ENCODE measurements around the gene BTD. TPM values are rescaled to one million over a fixed set of nuclear protein-coding genes. Genes with fewer than 3 reads are reported as not detected.

BTD gene
- polyA plus RNA-seq, 4 donors = 20.6 to 37.6 (median 30.4) TPM

DNA sequence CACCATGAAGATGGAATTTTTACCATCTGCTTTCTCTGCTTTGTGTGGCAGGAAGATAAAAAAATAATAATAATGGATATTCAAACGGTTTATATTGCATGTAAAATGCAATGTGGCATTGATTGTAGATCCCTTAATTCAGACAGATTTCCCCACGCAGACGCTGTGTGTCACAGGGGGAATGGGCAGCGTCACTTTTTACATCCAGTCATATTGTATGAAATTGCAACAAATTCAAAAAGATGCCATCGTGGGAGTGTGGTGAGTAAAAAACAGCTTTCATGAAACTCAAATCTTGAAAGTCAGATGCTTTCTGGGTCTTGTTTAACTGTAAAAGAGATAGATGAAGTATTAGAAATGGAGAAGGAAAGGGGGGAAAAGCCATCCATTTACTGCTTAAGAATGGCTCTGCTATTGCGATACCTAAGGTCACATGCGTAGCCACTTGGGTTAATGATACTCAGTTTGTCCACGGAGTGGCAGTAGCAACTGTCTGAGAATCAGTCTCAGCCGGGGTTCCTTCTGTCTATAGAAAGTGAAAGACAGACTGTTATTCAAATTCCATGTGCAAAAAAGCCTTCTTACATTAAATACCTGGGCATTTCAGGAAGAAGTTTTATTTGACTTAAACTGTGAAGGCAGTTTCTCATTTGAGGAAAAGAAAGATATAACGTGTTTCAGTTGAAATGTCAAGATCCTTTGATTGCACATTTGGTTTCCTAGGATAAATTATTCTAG lies 28.5 kb downstream of the BTD start:
- WGBS, 3 donors = 35 to 42% (median 39%) methylated on average over 10 of the region's 10 CpGs
- no peak overlapping the region for H3K4me3 ChIP-seq (ENCODE audit: low read depth in 1 of 3, low read length in 3 of 3)
- no peak for FAIRE-seq
- H3K4me1 ChIP-seq (ENCODE audit: control insufficient read depth in 3 of 3, insufficient read depth in 2 of 3, low read depth in 1 of 3, low read length in 2 of 3) = peaks cover 0 to 6% (median 2%) of the 10 kb centered on the region in 3 donors
- H3K27ac ChIP-seq (ENCODE audit: low read depth in 1 of 3, low read length in 2 of 3) = no peak overlapping the region
- peak; percentile 84 for DNase-seq
- peaks cover 0 to 3% of the 10 kb centered on the region in 2 donors for H3K9me3 ChIP-seq (ENCODE audit: control insufficient read depth in 2 of 2, insufficient read depth in 1 of 2, low read depth in 1 of 2, low read length in 1 of 2)
- H3K27me3 ChIP-seq (ENCODE audit: control insufficient read depth in 3 of 3, insufficient read depth in 3 of 3, low read length in 3 of 3) = no peaks in the 10 kb centered on the region
- H3K36me3 ChIP-seq (ENCODE audit: control insufficient read depth in 3 of 3, insufficient read depth in 2 of 3, low read depth in 1 of 3, low read length in 3 of 3) = peaks cover 0 to 4% (median 2%) of the 10 kb centered on the region in 3 donors

DNA sequence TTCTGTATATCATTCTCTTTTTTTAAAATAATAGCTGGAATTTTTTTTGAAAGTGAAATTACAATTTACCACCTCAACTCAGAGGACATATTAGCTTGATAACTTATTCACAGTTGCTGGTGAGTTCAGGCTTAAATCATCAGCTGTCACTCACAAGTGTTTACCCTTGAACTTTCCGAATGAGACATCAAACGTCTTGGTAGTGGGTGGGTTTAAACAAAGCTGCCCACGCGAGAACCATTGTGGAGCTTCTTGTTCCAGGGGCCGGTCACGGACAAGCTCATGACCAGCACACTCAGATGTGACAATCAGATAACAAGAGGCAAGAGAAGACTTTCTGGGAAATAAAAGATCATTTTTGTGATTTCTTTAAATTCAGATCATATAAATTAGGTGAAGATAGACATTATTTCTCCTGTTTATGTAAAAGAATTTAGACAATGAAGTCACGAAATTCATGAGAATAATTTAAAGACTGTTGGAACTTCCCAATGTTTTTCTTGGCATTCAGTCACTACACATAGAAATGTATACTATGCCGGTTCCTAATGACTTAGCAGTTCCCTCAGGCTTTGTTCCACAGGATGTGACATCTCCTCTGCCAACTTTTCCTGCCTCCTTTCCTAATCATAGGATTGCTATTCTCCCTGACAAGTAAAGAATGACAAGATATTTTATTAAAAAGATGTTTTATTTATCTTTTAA lies 29.3 kb downstream of the BTD start:
- DNase-seq (no peak), FAIRE-seq (no peak)
- Histone ChIP-seq H3K27me3 (ENCODE audit: control insufficient read depth in 3 of 3, insufficient read depth in 3 of 3, low read length in 3 of 3) (no peaks in the 10 kb centered on the region), H3K27ac (ENCODE audit: low read depth in 1 of 3, low read length in 2 of 3) (no peak overlapping the region), H3K4me3 (ENCODE audit: low read depth in 1 of 3, low read length in 3 of 3) (no peak overlapping the region), H3K9me3 (ENCODE audit: control insufficient read depth in 2 of 2, insufficient read depth in 1 of 2, low read depth in 1 of 2, low read length in 1 of 2) (peaks cover 0 to 2% of the 10 kb centered on the region in 2 donors), H3K4me1 (ENCODE audit: control insufficient read depth in 3 of 3, insufficient read depth in 2 of 3, low read depth in 1 of 3, low read length in 2 of 3) (peaks cover 0 to 6% (median 2%) of the 10 kb centered on the region in 3 donors), H3K36me3 (ENCODE audit: control insufficient read depth in 3 of 3, insufficient read depth in 2 of 3, low read depth in 1 of 3, low read length in 3 of 3) (peaks cover 0 to 4% (median 2%) of the 10 kb centered on the region in 3 donors)
- WGBS, 3 donors = 31 to 43% (median 39%) methylated on average over 8 of the region's 8 CpGs

DNA sequence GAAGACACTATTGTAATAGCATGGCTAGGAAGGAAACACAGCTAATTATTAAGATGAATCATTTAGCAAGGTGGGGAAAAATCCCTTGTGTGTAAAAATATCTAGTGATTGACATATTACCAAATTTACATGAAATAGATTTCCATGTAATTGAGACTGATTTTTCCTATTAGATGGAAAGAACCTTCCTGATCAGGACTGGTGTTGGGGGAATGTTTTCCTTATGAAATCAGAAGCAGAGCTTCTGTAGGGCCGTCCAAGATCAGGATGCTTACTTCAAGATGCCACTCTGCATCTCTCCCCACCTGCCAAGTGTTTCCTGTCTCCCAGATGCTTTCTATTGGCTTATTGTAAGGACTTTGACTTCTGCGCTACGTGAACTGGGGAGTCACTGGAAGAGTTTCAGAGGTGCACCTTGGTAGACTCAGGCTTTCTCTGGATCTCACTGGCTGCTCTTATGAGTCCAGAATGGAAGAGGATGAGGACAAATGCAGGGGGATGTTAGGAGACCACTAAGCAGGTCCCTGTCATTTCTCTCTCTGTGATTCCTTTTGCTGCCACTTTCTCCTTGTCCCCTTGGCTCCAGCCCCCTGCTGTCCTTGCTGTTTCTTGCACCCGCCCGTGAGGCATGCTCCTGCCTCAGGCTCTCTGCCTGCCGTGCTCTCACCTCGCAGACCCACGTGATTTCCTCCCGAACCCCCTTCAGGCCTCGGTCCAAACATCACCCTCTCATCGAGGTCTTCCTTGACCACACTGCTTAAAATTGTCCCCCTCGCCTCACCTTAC lies 30.1 kb downstream of the BTD start:
- H3K36me3 ChIP-seq (ENCODE audit: control insufficient read depth in 3 of 3, insufficient read depth in 2 of 3, low read depth in 1 of 3, low read length in 3 of 3) = peaks cover 0 to 4% (median 4%) of the 10 kb centered on the region in 3 donors
- H3K9me3 ChIP-seq (ENCODE audit: control insufficient read depth in 2 of 2, insufficient read depth in 1 of 2, low read depth in 1 of 2, low read length in 1 of 2) = no peaks in the 10 kb centered on the region
- no peak overlapping the region for H3K4me3 ChIP-seq (ENCODE audit: low read depth in 1 of 3, low read length in 3 of 3)
- 83 to 92% (median 88%) methylated on average over 12 of the region's 12 CpGs for WGBS, 3 donors
- H3K27me3 ChIP-seq (ENCODE audit: control insufficient read depth in 3 of 3, insufficient read depth in 3 of 3, low read length in 3 of 3) = no peaks in the 10 kb centered on the region
- H3K27ac ChIP-seq (ENCODE audit: low read depth in 1 of 3, low read length in 2 of 3) = no peak overlapping the region
- no peak for FAIRE-seq
- no peak for DNase-seq
- H3K4me1 ChIP-seq (ENCODE audit: control insufficient read depth in 3 of 3, insufficient read depth in 2 of 3, low read depth in 1 of 3, low read length in 2 of 3) = peaks cover 0 to 6% (median 2%) of the 10 kb centered on the region in 3 donors

DNA sequence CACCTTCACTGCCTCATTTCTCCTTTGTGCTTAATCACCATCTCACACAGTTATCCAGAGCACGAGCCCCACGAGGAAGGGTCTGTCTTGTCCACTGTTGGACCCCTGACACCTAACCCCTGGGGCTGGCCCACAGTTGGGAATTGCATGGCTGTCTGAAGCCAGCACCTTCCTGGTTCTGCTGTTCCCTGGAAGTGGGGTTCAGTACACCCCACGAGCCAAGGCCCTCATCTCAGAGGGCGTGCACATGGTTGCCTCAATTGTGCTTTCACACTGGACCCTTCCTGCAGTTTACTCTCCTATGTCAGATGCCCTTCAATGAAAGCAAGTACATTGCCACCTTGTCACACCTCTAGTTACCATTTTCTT lies 30.7 kb downstream of the BTD start:
- H3K4me1 ChIP-seq (ENCODE audit: control insufficient read depth in 3 of 3, insufficient read depth in 2 of 3, low read depth in 1 of 3, low read length in 2 of 3) = peaks cover 0 to 6% (median 2%) of the 10 kb centered on the region in 3 donors
- DNase-seq (no peak), FAIRE-seq (no peak)
- no peak overlapping the region for H3K4me3 ChIP-seq (ENCODE audit: low read depth in 1 of 3, low read length in 3 of 3)
- H3K9me3 ChIP-seq (ENCODE audit: control insufficient read depth in 2 of 2, insufficient read depth in 1 of 2, low read depth in 1 of 2, low read length in 1 of 2) = no peaks in the 10 kb centered on the region
- no peaks in the 10 kb centered on the region for H3K27me3 ChIP-seq (ENCODE audit: control insufficient read depth in 3 of 3, insufficient read depth in 3 of 3, low read length in 3 of 3)
- H3K27ac ChIP-seq (ENCODE audit: low read depth in 1 of 3, low read length in 2 of 3) = no peak overlapping the region
- peaks cover 0 to 6% (median 2%) of the 10 kb centered on the region in 3 donors for H3K36me3 ChIP-seq (ENCODE audit: control insufficient read depth in 3 of 3, insufficient read depth in 2 of 3, low read depth in 1 of 3, low read length in 3 of 3)
- WGBS, 3 donors = 94 to 98% (median 96%) methylated on average over 4 of the region's 4 CpGs

DNA sequence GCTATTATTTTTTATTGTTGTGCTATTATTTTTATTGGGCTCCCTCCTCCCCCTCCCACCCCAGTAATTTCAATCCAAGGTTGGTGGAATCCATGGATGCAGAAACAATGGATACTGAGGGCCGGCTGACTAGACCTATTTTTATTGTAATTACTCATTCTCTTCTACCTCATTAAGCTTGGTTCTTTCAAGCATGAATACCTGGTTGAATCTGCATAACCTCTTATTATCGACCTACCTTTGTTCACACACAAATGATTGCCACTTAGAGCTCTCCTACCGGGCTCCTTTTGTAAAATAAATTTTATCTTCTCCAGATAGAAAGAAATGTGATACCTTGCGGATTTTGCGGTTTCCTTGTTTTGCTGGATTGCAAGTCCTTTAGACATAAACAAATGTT lies 31.6 kb downstream of the BTD start:
- Histone ChIP-seq H3K27ac (ENCODE audit: low read depth in 1 of 3, low read length in 2 of 3) (no peak overlapping the region), H3K27me3 (ENCODE audit: control insufficient read depth in 3 of 3, insufficient read depth in 3 of 3, low read length in 3 of 3) (no peaks in the 10 kb centered on the region), H3K4me1 (ENCODE audit: control insufficient read depth in 3 of 3, insufficient read depth in 2 of 3, low read depth in 1 of 3, low read length in 2 of 3) (peaks cover 0 to 6% (median 2%) of the 10 kb centered on the region in 3 donors), H3K9me3 (ENCODE audit: control insufficient read depth in 2 of 2, insufficient read depth in 1 of 2, low read depth in 1 of 2, low read length in 1 of 2) (no peaks in the 10 kb centered on the region), H3K36me3 (ENCODE audit: control insufficient read depth in 3 of 3, insufficient read depth in 2 of 3, low read depth in 1 of 3, low read length in 3 of 3) (peaks cover 0 to 6% (median under 1%) of the 10 kb centered on the region in 3 donors), H3K4me3 (ENCODE audit: low read depth in 1 of 3, low read length in 3 of 3) (no peak overlapping the region)
- WGBS, 3 donors = 86 to 89% (median 89%) methylated on average over 5 of the region's 5 CpGs
- FAIRE-seq = no peak
- no peak for DNase-seq

DNA sequence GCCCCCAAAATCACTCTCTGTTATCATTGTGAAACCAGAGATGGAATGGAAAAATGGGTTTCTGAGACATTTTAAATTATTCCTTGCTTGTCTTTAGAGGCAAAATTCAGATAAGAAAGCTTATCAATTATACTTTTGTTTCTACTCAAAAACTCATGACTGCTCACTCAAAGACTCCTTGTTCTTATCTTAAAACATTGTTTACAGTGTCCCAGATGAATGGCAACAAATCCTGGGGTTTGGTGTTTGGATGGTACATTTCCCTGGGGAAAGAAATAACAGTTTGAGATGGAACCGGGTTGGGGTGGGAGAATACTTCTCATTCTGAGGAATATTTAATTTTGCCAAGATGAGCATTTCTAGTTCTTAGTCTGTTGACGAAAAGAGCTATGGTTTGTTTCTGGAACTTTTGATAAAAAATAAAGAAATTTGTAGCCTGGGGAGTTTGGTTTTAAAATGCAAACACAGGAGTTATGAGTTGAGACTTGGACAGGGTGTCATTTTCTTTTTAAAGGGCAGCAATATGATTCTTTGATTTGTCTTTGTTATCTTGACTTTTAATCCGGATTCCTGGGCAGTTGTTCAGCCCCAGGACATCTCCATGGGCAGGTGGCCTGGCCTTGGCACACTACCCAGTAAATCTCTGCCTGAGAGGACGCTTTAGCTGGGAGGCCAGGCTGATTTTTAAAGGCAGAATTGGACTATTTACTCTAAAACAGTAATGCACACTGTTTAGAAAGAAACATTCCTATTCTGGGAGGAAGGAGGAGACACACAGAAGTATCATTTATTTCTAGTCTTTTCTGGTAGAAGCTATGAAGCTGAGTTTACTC lies 32.4 kb downstream of the BTD start:
- no peak for FAIRE-seq

DNA sequence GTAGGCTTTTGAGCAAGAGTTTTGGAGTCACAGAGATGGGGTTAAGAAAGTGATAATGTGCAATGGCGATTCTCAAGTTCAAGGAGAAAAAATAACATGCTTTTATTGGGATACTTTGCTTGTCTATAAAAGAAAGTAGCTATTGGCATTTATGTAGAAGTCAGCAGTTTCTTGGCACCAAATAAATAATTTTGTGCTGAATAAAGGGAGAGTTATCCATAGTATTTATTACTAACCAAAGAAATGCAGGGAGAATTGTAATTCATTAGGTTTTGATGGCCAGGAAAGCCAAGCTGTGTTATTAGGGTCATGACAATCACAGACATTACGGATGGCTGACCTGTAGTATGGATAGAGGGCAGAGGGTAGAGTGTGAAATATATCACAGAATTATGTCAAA lies 33.1 kb downstream of the BTD start:
- DNase-seq (no peak), FAIRE-seq (no peak)
- 78 to 95% (median 93%) methylated on average over 2 of the region's 2 CpGs for WGBS, 3 donors
- Histone ChIP-seq H3K27ac (ENCODE audit: low read depth in 1 of 3, low read length in 2 of 3) (no peak overlapping the region), H3K4me1 (ENCODE audit: control insufficient read depth in 3 of 3, insufficient read depth in 2 of 3, low read depth in 1 of 3, low read length in 2 of 3) (peaks cover 0 to 6% (median 2%) of the 10 kb centered on the region in 3 donors), H3K36me3 (ENCODE audit: control insufficient read depth in 3 of 3, insufficient read depth in 2 of 3, low read depth in 1 of 3, low read length in 3 of 3) (peaks cover 0 to 6% (median 0%) of the 10 kb centered on the region in 3 donors), H3K27me3 (ENCODE audit: control insufficient read depth in 3 of 3, insufficient read depth in 3 of 3, low read length in 3 of 3) (no peaks in the 10 kb centered on the region), H3K9me3 (ENCODE audit: control insufficient read depth in 2 of 2, insufficient read depth in 1 of 2, low read depth in 1 of 2, low read length in 1 of 2) (no peaks in the 10 kb centered on the region), H3K4me3 (ENCODE audit: low read depth in 1 of 3, low read length in 3 of 3) (no peak overlapping the region)

More for the DNA sequence above, 32.4 kb downstream of the BTD start:
- H3K27ac ChIP-seq (ENCODE audit: low read depth in 1 of 3, low read length in 2 of 3) = no peak overlapping the region
- H3K36me3 ChIP-seq (ENCODE audit: control insufficient read depth in 3 of 3, insufficient read depth in 2 of 3, low read depth in 1 of 3, low read length in 3 of 3) = peaks cover 0 to 6% (median 0%) of the 10 kb centered on the region in 3 donors
- no peaks in the 10 kb centered on the region for H3K27me3 ChIP-seq (ENCODE audit: control insufficient read depth in 3 of 3, insufficient read depth in 3 of 3, low read length in 3 of 3)
- no peak for DNase-seq
- peaks cover 0 to 6% (median 2%) of the 10 kb centered on the region in 3 donors for H3K4me1 ChIP-seq (ENCODE audit: control insufficient read depth in 3 of 3, insufficient read depth in 2 of 3, low read depth in 1 of 3, low read length in 2 of 3)
- no peaks in the 10 kb centered on the region for H3K9me3 ChIP-seq (ENCODE audit: control insufficient read depth in 2 of 2, insufficient read depth in 1 of 2, low read depth in 1 of 2, low read length in 1 of 2)
- 44 to 50% (median 47%) methylated on average over 4 of the region's 4 CpGs for WGBS, 3 donors
- no peak overlapping the region for H3K4me3 ChIP-seq (ENCODE audit: low read depth in 1 of 3, low read length in 3 of 3)
